ENCODE measurements around the gene IQSEC2. TPM values are rescaled to one million over a fixed set of nuclear protein-coding genes. Genes with fewer than 3 reads are reported as not detected.

Gene IQSEC2
- total RNA-seq, 1 donor from 2014 or later = 8.0 TPM

DNA sequence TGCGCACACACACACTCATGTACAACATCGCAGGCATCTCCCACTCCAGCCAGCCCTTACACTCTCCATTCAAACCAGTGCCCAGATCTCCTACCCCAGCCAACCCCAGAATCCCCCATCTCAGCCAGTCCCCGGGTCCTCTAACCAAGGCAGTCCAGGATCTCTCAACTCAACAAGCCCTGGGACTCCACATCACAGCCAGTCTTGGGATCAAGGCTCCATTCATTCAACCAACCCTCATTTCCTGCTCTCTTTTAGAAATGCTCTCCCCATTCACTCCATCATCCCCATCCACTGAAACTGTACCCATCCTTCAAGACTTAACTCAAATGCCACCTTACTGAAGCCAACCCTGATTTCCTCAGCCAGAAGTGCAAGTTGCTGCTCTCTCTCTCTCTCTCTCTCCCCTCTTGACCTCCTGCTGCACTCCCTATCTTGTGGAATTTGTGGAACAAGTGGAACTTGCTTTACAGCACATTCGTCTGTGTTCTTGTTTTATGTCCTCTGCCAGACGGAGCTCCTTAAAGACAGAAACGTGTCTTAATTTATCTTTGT lies 40.6 kb upstream of the IQSEC2 start:
- no peaks in the 10 kb centered on the region for H3K36me3 Mint-ChIP-seq (ENCODE audit: low read depth)
- DNase-seq (ENCODE audit: low spot score) = no peak
- H3K9me3 Mint-ChIP-seq (ENCODE audit: low read depth) = peaks cover 7% of the 10 kb centered on the region
- H3K4me3 Mint-ChIP-seq (ENCODE audit: unreplicated experiment) = peak overlapping the region; percentile 66
- H3K27me3 Mint-ChIP-seq (ENCODE audit: low read depth) = peaks cover 26% of the 10 kb centered on the region
- TF ChIP-seq, protein P1, sequence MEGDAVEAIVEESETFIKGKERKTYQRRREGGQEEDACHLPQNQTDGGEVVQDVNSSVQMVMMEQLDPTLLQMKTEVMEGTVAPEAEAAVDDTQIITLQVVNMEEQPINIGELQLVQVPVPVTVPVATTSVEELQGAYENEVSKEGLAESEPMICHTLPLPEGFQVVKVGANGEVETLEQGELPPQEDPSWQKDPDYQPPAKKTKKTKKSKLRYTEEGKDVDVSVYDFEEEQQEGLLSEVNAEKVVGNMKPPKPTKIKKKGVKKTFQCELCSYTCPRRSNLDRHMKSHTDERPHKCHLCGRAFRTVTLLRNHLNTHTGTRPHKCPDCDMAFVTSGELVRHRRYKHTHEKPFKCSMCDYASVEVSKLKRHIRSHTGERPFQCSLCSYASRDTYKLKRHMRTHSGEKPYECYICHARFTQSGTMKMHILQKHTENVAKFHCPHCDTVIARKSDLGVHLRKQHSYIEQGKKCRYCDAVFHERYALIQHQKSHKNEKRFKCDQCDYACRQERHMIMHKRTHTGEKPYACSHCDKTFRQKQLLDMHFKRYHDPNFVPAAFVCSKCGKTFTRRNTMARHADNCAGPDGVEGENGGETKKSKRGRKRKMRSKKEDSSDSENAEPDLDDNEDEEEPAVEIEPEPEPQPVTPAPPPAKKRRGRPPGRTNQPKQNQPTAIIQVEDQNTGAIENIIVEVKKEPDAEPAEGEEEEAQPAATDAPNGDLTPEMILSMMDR (IDR thresholded peaks at IDR 0.05) = no peak
- H3K4me1 Mint-ChIP-seq (ENCODE audit: low read depth) = peaks cover 16% of the 10 kb centered on the region
- no peak overlapping the region for H3K27ac Mint-ChIP-seq (ENCODE audit: unreplicated experiment)

DNA sequence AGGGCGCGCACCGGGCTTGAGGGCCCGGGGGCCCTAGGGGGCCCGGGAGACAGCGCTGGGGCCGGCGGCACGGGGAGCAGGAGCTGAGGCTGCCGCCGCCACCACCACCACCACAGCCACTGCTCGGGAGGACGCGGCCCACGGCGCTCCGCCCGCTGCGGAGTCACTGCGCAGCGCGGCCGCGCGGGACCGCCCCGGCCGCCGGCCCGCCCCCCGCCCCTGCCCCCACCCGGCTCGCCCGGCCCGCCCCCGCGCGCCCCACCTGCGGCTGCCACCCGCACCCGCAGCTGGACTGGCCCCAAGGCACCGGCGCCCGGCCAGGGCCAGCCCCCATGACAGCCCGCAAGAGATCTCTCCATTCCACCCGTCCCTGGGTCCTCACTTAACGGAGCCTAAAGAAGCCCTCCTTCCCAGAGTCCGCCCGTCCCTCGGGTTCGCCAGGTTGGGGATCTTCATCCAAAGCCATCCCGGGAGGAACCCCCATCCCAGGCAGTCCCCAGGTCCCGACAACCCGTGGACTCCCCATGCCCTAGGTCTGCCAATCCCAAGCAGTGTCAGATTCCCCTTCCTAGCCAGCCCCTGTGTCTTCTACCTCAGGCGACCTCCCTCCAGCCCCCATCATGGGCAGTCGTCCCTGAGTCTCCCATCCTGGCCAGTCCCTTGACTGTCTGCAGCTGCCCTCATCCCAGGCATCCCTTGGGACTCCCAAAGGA lies 40.0 kb upstream of the IQSEC2 start:
- peaks cover 26% of the 10 kb centered on the region for H3K27me3 Mint-ChIP-seq (ENCODE audit: low read depth)
- peaks cover 16% of the 10 kb centered on the region for H3K4me1 Mint-ChIP-seq (ENCODE audit: low read depth)
- peak overlapping the region; percentile 66 for H3K4me3 Mint-ChIP-seq (ENCODE audit: unreplicated experiment)
- peaks cover 7% of the 10 kb centered on the region for H3K9me3 Mint-ChIP-seq (ENCODE audit: low read depth)
- H3K27ac Mint-ChIP-seq (ENCODE audit: unreplicated experiment) = no peak overlapping the region
- H3K36me3 Mint-ChIP-seq (ENCODE audit: low read depth) = no peaks in the 10 kb centered on the region
- no peak for DNase-seq (ENCODE audit: low spot score)
- TF ChIP-seq, protein P1 (IDR thresholded peaks at IDR 0.05) = no peak

DNA sequence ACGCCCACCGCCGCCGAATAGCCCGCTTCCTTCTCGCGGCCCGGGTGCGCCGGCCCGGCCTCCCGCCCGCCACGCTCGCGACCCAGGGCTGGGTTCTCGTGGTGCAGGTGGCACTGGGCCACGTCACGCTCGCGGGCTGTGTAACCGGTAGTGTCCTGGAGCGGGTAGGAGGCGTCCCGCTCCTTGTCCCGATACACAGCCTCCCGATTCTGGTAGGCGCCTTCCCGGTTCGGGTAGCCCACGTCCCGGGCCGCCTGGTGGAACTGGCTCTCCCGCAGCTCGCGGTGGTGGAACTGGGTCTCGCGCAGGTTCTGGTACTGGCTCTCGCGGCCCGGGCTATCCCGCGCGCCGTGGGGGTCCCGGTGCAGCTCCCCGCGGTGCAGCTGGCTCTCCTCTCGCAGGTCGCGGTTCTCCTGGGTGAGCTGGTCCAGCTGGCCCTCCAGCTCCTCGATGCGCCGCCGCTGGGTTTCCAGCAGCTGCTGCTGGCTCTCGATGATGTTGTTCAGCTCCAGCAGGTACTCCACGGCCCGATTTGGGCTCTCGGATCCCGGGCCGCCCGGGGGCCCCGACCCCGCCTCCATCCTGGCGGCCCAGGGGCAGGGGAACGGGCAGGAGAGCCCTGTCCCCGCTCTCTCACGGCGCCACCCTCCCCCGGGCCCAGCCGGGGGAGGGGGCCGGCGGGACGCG lies 39.3 kb upstream of the IQSEC2 start:
- Mint-ChIP-seq H3K27me3 (ENCODE audit: low read depth) (peaks cover 21% of the 10 kb centered on the region), H3K9me3 (ENCODE audit: low read depth) (peaks cover 7% of the 10 kb centered on the region), H3K4me3 (ENCODE audit: unreplicated experiment) (peak overlapping the region; percentile 84), H3K4me1 (ENCODE audit: low read depth) (peaks cover 16% of the 10 kb centered on the region), H3K27ac (ENCODE audit: unreplicated experiment) (no peak overlapping the region), H3K36me3 (ENCODE audit: low read depth) (no peaks in the 10 kb centered on the region)
- no peak for DNase-seq (ENCODE audit: low spot score)
- TF ChIP-seq, protein P1 (IDR thresholded peaks at IDR 0.05) = no peak

DNA sequence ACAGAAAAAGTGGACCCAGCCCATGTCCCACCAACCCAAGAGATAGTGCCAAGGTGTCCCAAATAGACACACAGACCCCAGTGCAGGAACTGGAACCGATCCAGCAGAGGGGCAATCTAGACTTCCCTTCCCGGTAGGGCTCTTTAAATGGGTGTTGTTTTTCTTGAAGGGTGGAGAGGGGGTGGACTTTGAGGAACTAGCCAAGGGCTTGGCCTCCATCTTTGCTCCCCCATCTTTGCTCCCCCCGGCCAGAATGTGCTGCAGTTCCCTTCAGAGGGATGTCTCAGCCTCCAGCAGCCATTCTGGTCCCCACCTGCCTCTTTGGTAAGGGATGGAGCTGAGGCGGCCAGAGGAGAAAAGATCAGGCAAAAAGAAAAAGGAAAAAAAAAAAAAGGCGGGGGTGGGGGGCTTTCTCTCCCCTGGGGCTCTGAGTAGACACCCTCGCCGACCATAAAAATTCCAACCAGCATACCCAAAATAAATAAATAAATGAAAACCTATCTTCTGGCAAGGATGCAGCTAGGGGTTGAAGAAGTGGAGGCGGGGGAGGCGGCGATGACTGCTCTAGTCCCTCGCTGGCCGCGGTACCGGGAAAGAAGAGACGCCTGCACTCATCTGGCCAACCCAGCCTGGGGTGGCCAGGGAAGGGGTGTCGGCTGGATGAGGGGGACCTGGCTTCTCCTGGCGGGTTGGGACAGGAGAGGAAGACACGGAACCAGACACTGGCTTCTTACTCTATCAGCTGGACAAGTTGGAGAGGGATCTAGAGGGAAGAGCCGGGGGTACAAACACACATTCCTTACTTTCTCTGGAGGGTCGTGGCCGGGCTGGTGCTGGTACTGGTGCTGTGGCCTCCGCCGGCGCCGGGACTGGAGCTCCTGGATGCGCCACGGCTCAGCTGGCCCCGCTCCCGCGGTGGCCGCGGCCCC lies 38.5 kb upstream of the IQSEC2 start:
- no peaks in the 10 kb centered on the region for H3K36me3 Mint-ChIP-seq (ENCODE audit: low read depth)
- no peak overlapping the region for H3K27ac Mint-ChIP-seq (ENCODE audit: unreplicated experiment)
- TF ChIP-seq, protein P1 (IDR thresholded peaks at IDR 0.05) = no peak
- H3K9me3 Mint-ChIP-seq (ENCODE audit: low read depth) = peaks cover 7% of the 10 kb centered on the region
- peak overlapping the region; percentile 84 for H3K4me3 Mint-ChIP-seq (ENCODE audit: unreplicated experiment)
- H3K27me3 Mint-ChIP-seq (ENCODE audit: low read depth) = peaks cover 17% of the 10 kb centered on the region
- no peak for DNase-seq (ENCODE audit: low spot score)
- H3K4me1 Mint-ChIP-seq (ENCODE audit: low read depth) = peaks cover 16% of the 10 kb centered on the region
